AG04450 (cell line): ENCODE data around the gene CGRRF1. TPM values are rescaled to one million over a fixed set of nuclear protein-coding genes. Genes with fewer than 3 reads are reported as not detected.

Experiments used
- CTCF ChIA-PET: fragments of 300-600, 350-600 bp; formaldehyde crosslinking; extraction: SDS; loops from one replicate; lab custom pipeline; 2022; ENCODE audit warnings: antibody characterized with exemption, inconsistent platforms; lab: Charles Lee
- POLR2A ChIA-PET: fragments of 350-600 bp; formaldehyde crosslinking; extraction: SDS; loops from one replicate; lab custom pipeline; 2021; ENCODE audit warnings: antibody characterized with exemption, inconsistent platforms; lab: Yijun Ruan, JAX
- DNase-seq: peaks from one replicate; pipeline ENCODE4 v3.0.0-alpha.2; 2011; ENCODE audit warnings: low read depth, low spot score
- H3K27ac ChIP-seq: one replicate; pipeline ENCODE4 v1.5.1; 2012; ENCODE audit warnings: low read depth, low read length, control low read depth
- H3K27me3 ChIP-seq: one replicate; pipeline ENCODE4 v1.6.0; 2012; ENCODE audit warnings: low read length; ENCODE audit not compliant: control insufficient read depth, insufficient read depth
- H3K4me3 ChIP-seq: 2 replicates; pipeline ENCODE4 v1.5.1; 2011; ENCODE audit warnings: mild to moderate bottlenecking, low read depth, low read length, control low read depth
- H3K9me3 ChIP-seq: 2 replicates; pipeline ENCODE4 v1.5.1; 2012; ENCODE audit warnings: low read length; ENCODE audit not compliant: control insufficient read depth, insufficient read depth
- polyA plus RNA-seq: library from polyadenylated mRNA; depleted of rRNA; stranded (reverse); fragments of >200 nt; gene quantifications from 2 replicates; pipeline ENCODE4 v1.2.3, GENCODE V29; 2011
- TF ChIP-seq, protein P1 (sequence below): IDR thresholded peaks from 2 replicates; pipeline ENCODE4 v1.5.1; 2011; ENCODE audit warnings: low read depth, low read length, control low read depth, inconsistent platforms

Gene CGRRF1
- polyA plus RNA-seq, 1 experiment = 22.2 TPM

DNA sequence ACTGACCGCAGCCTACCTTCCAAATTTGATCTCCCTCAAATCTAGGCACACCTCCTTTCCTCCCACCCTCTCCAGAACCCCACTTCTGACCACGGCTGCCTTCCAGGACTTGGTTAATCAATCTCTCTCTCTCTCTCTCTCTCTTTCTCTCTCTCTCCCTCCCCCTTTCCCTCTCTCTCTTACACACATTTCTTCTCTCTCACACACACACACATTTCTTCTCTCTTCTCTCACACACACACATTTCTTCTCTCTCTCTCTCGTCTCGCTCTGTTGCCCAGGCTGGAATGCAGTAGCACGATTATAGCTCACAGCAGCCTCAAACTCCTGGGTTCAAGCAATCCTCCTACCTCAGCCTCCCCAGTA, 20.4 kb upstream of the CGRRF1 start:
- TF ChIP-seq, protein P1, sequence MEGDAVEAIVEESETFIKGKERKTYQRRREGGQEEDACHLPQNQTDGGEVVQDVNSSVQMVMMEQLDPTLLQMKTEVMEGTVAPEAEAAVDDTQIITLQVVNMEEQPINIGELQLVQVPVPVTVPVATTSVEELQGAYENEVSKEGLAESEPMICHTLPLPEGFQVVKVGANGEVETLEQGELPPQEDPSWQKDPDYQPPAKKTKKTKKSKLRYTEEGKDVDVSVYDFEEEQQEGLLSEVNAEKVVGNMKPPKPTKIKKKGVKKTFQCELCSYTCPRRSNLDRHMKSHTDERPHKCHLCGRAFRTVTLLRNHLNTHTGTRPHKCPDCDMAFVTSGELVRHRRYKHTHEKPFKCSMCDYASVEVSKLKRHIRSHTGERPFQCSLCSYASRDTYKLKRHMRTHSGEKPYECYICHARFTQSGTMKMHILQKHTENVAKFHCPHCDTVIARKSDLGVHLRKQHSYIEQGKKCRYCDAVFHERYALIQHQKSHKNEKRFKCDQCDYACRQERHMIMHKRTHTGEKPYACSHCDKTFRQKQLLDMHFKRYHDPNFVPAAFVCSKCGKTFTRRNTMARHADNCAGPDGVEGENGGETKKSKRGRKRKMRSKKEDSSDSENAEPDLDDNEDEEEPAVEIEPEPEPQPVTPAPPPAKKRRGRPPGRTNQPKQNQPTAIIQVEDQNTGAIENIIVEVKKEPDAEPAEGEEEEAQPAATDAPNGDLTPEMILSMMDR = no peak
- Histone ChIP-seq H3K4me3 (peak overlapping the region; percentile 54), H3K27ac (peak overlapping the region; percentile 57), H3K27me3 (peaks cover 7% of the 10 kb centered on the region), H3K9me3 (no peaks in the 10 kb centered on the region)
- DNase-seq = no peak
- ChIA-PET CTCF (interaction anchor here (0.6 to 3.5 kb wide), 7 partner anchors 10 to 485 kb away, joined by 3 to 20 read pairs (median 3); partner anchors contain the start of gene CGRRF1), POLR2A (interaction anchor here (0.7 kb wide), 2 partner anchors 212 to 591 kb away, joined by 4 to 5 read pairs; no protein-coding TSS in a partner anchor)

DNA sequence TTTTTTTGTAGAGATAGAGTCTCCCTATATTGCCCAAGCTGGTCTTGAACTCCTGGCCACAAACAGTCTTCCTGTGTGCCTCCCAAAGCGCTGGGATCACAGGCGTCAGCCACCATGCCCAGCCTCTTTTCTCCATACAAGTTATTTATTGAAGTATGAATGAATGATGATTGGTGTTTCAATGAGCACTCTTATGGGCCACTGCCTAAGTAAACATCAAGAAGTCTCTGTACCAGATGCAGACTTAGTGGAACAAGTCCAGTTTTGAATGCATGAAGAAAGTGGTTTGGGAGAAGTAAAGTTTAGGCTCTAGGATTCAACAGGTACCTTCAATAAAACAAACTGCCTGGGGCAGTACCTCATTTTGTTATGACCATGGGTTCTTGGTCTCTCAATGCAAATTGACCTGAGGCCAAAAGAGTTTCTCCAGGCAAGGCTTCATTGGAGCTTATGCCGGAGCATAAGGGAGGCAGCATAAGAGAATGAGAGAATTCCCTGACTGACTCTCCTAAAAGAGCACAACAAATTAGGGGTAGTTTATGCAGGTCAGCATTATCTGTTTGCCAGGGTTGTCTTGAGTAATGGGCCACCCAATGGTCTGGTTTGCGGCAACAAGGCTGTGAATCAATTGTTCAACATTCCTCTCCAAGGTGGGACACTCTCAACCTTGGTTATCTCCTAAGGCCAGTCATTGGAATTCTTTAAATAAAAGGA, 19.8 kb upstream of the CGRRF1 start:
- POLR2A ChIA-PET = no interaction called here
- CTCF ChIA-PET = interaction anchor here (0.7 to 3.5 kb wide), 5 partner anchors 9 to 485 kb away, joined by 3 to 20 read pairs (median 3); partner anchors contain the start of gene CGRRF1

DNA sequence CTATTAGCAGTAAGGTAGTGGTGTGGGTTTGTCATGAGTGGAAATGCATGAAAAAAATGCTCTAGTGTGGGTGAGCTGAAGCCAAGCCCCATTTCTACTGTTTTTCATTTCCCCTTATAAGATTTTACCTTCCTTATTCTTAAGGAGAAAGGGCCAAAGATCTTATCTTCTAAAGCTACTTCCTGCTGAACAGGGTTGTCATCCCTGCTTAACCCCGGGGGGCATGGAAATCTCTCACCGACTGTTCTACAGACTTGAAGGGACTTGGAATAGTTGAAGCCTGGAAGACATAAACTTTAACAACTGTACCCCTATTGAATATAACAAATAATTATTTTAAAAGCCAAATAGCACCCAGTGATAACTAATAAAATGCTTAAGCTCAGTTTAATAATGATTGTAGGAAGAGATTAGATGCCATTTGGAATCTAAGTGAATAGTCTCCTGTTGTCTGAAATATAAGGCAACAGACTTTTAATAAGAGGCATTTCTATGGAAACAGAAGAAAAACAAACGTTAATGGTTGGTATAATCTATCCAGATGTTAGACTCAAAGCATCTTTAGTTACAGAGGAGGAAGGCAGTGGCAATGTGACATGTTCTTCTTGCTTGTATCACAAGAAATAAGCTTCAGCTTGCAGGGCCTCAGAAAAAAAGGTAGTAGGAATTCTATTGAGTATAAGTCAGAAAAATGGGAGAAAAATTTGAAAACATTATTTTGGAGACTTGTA, 19.1 kb upstream of the CGRRF1 start:
- no peak overlapping the region for H3K27ac ChIP-seq
- ChIA-PET POLR2A (no interaction called here), CTCF (interaction anchor here (1.0 kb wide), 1 partner anchor 16 kb away, joined by 6 read pairs; no protein-coding TSS in a partner anchor)
- H3K4me3 ChIP-seq = no peak overlapping the region
- H3K27me3 ChIP-seq = peaks cover 7% of the 10 kb centered on the region
- TF ChIP-seq, protein P1 = no peak
- H3K9me3 ChIP-seq = no peaks in the 10 kb centered on the region
- DNase-seq = no peak

More for the DNA sequence above, 19.8 kb upstream of the CGRRF1 start:
- no peak for DNase-seq
- TF ChIP-seq, protein P1 = no peak
- Histone ChIP-seq H3K27me3 (peaks cover 7% of the 10 kb centered on the region), H3K27ac (no peak overlapping the region), H3K9me3 (no peaks in the 10 kb centered on the region), H3K4me3 (no peak overlapping the region)

DNA sequence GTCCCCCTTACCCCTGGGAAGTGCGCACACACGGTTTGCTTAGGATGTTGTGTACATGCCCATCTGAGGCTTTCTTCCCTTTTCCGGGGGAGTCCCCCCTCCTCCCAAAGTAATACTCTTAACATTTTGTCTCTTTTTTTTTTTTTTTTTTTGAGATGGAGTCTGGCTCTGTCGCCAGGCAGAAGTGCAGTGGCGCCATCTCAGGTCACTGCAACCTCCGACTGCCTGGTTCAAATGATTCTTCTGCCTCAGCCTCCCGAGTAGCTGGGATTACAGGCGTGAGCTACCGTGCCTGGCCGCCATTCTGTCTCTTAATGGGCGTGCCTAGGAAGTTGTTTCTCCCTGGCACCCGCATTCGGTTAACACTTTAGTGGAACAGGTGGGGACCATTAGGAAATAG, 16.4 kb upstream of the CGRRF1 start:
- Histone ChIP-seq H3K27me3 (peaks cover 7% of the 10 kb centered on the region), H3K9me3 (no peaks in the 10 kb centered on the region), H3K27ac (no peak overlapping the region), H3K4me3 (no peak overlapping the region)
- ChIA-PET POLR2A (interaction anchor here (1.0 kb wide), 1 partner anchor 16 kb away, joined by 5 read pairs; no protein-coding TSS in a partner anchor), CTCF (interaction anchor here (3.7 kb wide), 1 partner anchor 16 kb away, joined by 18 read pairs; the partner anchor contains the start of gene CGRRF1)
- no peak for DNase-seq
- TF ChIP-seq, protein P1 = no peak
